Adrenal gland (tissue), 19 donors: ENCODE data around the gene JPH2. TPM values are rescaled to one million over a fixed set of nuclear protein-coding genes. Genes with fewer than 3 reads are reported as not detected.
"Not testable (repeated sequence)": the region's sequence is repeated elsewhere in the genome, so short reads cannot be mapped to it uniquely, and the experiment has no call there.

ENCODE experiments used
- DNase-seq, 7 donors: peaks; one replicate each; pipeline ENCODE4 v3.0.0-alpha.2; 2019 to 2020
- H3K27ac ChIP-seq, 5 donors: fragments of 200-600 bp; sonication (generic) in 4 of 5; 1 replicate in 3 of 5; 2 replicates in 2 of 5; pipeline versions ENCODE4 v1.5.1 to v1.8.0; 2016 to 2020; ENCODE audit warnings: mild to moderate bottlenecking in 1 of 5
- H3K27me3 ChIP-seq: fragments of 200-600 bp; 2 replicates; pipeline ENCODE4 v1.8.0; 2021
- H3K36me3 ChIP-seq, 2 donors: fragments of 200-600 bp; replicated peaks in 1 of 2; 1 replicate in 1 of 2; 2 replicates in 1 of 2; pipeline versions ENCODE4 v1.5.1 to v1.8.0; 2018 to 2022
- H3K4me1 ChIP-seq, 2 donors: fragments of 200-600 bp; replicated peaks in 1 of 2; 1 replicate in 1 of 2; 2 replicates in 1 of 2; pipeline versions ENCODE4 v1.5.1 to v1.8.0; 2018 to 2021
- H3K4me3 ChIP-seq, 4 donors: fragments of 200-600 bp; sonication (generic) in 3 of 4; one replicate each; pipeline ENCODE4 v1.5.1; 2016 to 2018
- H3K9me3 ChIP-seq, 3 donors: fragments of 200-600 bp; sonication (generic) in 1 of 3; replicated peaks in 1 of 3; 1 replicate in 2 of 3; 2 replicates in 1 of 3; pipeline versions ENCODE4 v1.5.1 to v1.8.0; 2016 to 2021
- CTCF ChIP-seq, 6 experiments: fragments of 450-650 bp in 4 of 6; fragments of 200-600 bp in 2 of 6; sonication (generic) in 1 of 6; IDR thresholded peaks; 1 replicate in 5 of 6; 2 replicates in 1 of 6; pipeline versions ENCODE4 v1.5.1 to v1.8.0; 2016 to 2021; ENCODE audit warnings: antibody characterized with exemption in 6 of 6, mild to moderate bottlenecking in 2 of 6, moderate library complexity in 1 of 6
- POLR2A ChIP-seq, 2 donors: fragments of 450-650 bp; IDR thresholded peaks; one replicate each; pipeline ENCODE4 v1.6.1; 2017; ENCODE audit warnings: antibody characterized with exemption in 2 of 2, mild to moderate bottlenecking in 2 of 2, moderate library complexity in 1 of 2
- WGBS, 4 donors: extraction: QIAGEN DNeasy Blood & Tissue Kit in 2 of 4; methylation state at CpG; one replicate each; pipeline versions ENCODE4 v1.1.5 to v1.1.7; 2013 to 2017; 5-methylcytosine and 5-hydroxymethylcytosine counted together
- intact Hi-C, 2 donors: fragments of 100-400 bp; cut with DNase I; formaldehyde crosslinking; loops; one replicate each; pipeline versions ENCODE4 v1.14.1 to v1.15.0; 2022 to 2023
- long read RNA-seq, 10 donors: library from polyadenylated mRNA in 3 of 10; unstranded in 2 of 10; stranded (forward) in 1 of 10; transcript quantifications; one replicate each; pipeline ENCODE4 v2.0.0 and lab custom pipeline, GENCODE V29; 2021 to 2026
- polyA plus RNA-seq, 3 donors: library from polyadenylated mRNA; stranded (reverse); fragments of 200-250 nt in 2 of 3; fragments of 350-450 nt in 1 of 3; fragmentation: Illumina TruSeq in 1 of 3; extraction: RNeasy Lipid Tissue Mini Kit (QIAGEN cat#74804) in 1 of 3; gene quantifications; one replicate each; pipeline ENCODE4 v1.2.3, GENCODE V29; 2013 to 2014
- total RNA-seq, 9 donors: library from RNA; depleted of rRNA in 4 of 9; stranded (reverse); fragments of >200 nt in 4 of 9; fragments of 120-200 nt in 1 of 9; fragmentation: NEBNext Ultra II Directional in 1 of 9; extraction: Animal tissue kit (Norgen Biotek cat#: 25700) in 1 of 9; gene quantifications; one replicate each; pipeline versions ENCODE4 v1.1.0 to v1.2.4, GENCODE V29; 2013 to 2023
- donor health status: healthy with polysubstance abuse.
- donor health status: Bipolar disorder and iron deficiency.
- donor health status: DM: yes; HTN: yes; CAD: no.
- donor health status: DM: no; HTN: no; CAD: no.
- donor health status: DM: no; HTN: no; CAD: no.
- donor health status: DM: yes; HTN: yes; CAD: no.

The JPH2 gene
- total RNA-seq (10 to 100 TPM in 1 of 9 donors, 1 to 10 TPM in 7, under 1 TPM in 1; 0.91 to 13.0 (median 4.4) TPM), polyA plus RNA-seq (1 to 10 TPM in 2 of 3 donors, under 1 TPM in 1; 0.59 to 2.8 (median 2.6) TPM)
- long read RNA-seq, donor 1, result 0 reads
- long read RNA-seq, donor 2, result 0 reads
- long read RNA-seq, donor 3, result 0 reads
- long read RNA-seq, donor 4, result 0 reads
- long read RNA-seq, donor 5, full-length matches to known transcripts, result 11 of 18 reads
- long read RNA-seq, donor 5, partial matches to known transcripts, result 4 of 18 reads
- long read RNA-seq, donor 5, other reads (novel, unspliced or antisense), result 3 of 18 reads
- long read RNA-seq, donor 6, partial matches to known transcripts, result 0 of 2 reads
- long read RNA-seq, donor 6, other reads (novel, unspliced or antisense), result 2 of 2 reads
- long read RNA-seq, donor 7, result 0 reads
- long read RNA-seq, donor 8, result 0 reads
- long read RNA-seq, donor 9, result 0 reads
- long read RNA-seq, donor 10, result 0 reads

DNA sequence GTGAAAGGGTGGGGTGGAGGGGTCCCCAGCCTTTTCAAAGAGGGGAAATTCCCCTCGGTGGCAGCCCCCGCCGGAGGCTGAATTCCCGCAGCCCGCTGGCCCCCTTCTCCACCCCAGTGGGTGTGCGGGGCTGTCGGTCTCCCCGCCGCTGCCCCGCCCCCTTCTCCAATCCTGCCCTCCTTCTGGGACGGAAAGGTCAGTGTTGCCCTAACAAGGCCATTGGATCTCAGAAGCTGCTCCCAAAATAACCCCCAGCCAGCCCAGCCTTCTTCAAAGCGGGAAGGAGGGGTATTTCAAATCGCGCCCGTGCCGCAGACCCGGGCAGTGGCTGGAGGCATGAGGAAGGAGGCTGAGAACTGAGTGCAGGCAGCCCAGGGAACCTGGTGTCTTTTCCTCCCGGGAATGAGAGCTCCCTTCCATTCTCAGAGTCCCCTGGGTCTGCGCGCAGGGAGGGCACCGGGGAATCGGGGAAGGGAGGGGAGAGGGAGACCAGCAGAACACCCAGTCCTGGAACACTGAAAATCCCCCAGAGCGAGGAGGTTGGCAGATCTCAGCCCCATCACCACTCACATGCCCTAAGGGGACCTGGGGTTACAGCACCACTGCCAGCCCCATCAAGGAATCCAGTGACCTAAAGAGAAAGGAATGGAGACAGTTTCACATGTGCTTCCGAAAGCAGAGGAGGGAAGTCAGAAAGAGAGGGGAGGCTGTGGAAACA, at the start of gene JPH2:
JPH2 (minus strand) TSS at position 135 of the 718 bp plus-strand sequence. CDS start 483 bp downstream, outside the sequence.
- DNase-seq, result peak; percentile 36 to 77 (median 57)
- 0 to 3% (median 1%) methylated on average over 5 to 24 of the region's 24 CpGs for whole genome bisulfite sequencing, 4 donors
- H3K36me3 ChIP-seq, result no peaks in the 10 kb centered on the region
- H3K4me3 ChIP-seq, result peak within 1 kb of the TSS in 3 of 4 donors; percentile 15 to 61 (median 38)
- H3K4me1 ChIP-seq, result peaks cover 9 to 10% of the 10 kb centered on the region in 2 donors
- intact Hi-C loops, result no loop called here
- no peaks in the 10 kb centered on the region for H3K27me3 ChIP-seq
- peak within 1 kb of the TSS in 3 of 5 donors; percentile 15 to 67 (median 25) for H3K27ac ChIP-seq
- no peaks in the 10 kb centered on the region for H3K9me3 ChIP-seq
- TF ChIP-seq POLR2A (IDR thresholded peaks at IDR 0.05), result peak in 1 of 2 donors; percentile 8
- TF ChIP-seq CTCF (IDR thresholded peaks at IDR 0.05), result no peak

DNA sequence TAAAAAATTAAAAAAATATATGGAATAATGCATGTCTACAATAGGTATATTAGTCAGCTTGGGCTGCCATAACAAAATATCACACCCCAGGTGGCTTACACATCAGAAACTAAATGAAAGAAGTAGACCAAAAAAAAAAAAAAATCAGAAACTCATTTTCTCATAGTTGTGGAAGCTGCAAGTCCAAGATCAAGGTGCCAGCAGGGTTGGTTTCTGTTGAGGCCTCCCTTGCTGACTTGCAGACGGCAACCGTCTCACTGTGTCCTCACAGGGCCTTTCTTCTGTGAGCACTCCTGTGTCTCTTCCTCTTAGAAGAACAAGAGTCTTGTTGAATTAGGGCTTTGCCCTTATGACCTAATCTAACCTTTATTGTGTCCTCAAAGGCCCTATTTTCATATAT, 48.7 kb upstream of the JPH2 start:
- Histone ChIP-seq H3K27ac (no peak overlapping the region), H3K36me3 (no peaks in the 10 kb centered on the region), H3K4me3 (no peak overlapping the region), H3K9me3 (no peaks in the 10 kb centered on the region), H3K27me3 (no peaks in the 10 kb centered on the region), H3K4me1 (no peaks in the 10 kb centered on the region)
- TF ChIP-seq POLR2A (IDR thresholded peaks at IDR 0.05), result no peak
- WGBS, 4 donors, result 93 to 100% (median 97%) methylated on average over 2 of the region's 2 CpGs
- DNase-seq, result no peak
- intact Hi-C loops, result no loop called here

- no peaks in the 10 kb centered on the region for H3K36me3 ChIP-seq
- WGBS, 4 donors, result 90 to 93% (median 91%) methylated on average over 14 of the region's 14 CpGs
- intact Hi-C loops, result no loop called here
- no peak overlapping the region for H3K4me3 ChIP-seq
- TF ChIP-seq CTCF (IDR thresholded peaks at IDR 0.05) (no peak), POLR2A (IDR thresholded peaks at IDR 0.05) (no peak)
- H3K27me3 ChIP-seq, result no peaks in the 10 kb centered on the region
- no peaks in the 10 kb centered on the region for H3K9me3 ChIP-seq
- DNase-seq, result no peak
- H3K27ac ChIP-seq, result no peak overlapping the region
- H3K4me1 ChIP-seq, result no peaks in the 10 kb centered on the region
Observed at GRCh38 chr20:44234566-44235317, 47.8 kb upstream of the JPH2 start.

DNA sequence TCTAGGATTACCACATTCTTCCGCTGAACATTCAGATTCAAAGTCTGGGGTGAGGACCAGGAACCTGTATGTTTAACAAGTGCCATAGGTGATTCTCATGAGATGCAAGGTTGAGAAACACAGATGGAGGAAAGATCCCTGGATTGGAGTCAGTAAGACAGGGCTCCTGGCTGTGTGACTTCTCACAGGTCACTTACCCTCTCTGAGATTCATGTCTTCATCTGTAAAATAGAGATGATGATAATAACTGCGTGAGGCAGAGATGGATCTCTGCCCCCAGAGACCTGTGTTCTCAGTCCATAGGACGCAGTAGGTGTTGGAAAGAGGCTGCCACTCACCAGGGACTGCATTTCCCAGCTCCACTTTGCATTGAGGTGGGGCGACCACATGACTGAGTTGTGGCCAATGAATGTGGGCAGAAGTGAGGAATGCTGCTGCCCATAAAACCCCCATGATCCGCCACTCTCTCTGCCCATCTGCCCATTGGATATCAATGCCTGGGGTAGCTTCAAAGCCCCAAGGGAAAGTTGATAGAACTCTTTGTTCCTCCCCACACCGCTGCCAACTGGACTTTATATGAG, 46.5 kb upstream of the JPH2 start:
- no peak overlapping the region for H3K4me3 ChIP-seq
- DNase-seq, result no peak
- H3K9me3 ChIP-seq, result no peaks in the 10 kb centered on the region
- WGBS, 4 donors, result 91 to 93% (median 91%) methylated on average over 6 of the region's 6 CpGs
- H3K27me3 ChIP-seq, result no peaks in the 10 kb centered on the region
- no peaks in the 10 kb centered on the region for H3K4me1 ChIP-seq
- TF ChIP-seq CTCF (IDR thresholded peaks at IDR 0.05) (no peak), POLR2A (IDR thresholded peaks at IDR 0.05) (no peak)
- H3K36me3 ChIP-seq, result no peaks in the 10 kb centered on the region
- H3K27ac ChIP-seq, result no peak overlapping the region
- intact Hi-C loops, result no loop called here

DNA sequence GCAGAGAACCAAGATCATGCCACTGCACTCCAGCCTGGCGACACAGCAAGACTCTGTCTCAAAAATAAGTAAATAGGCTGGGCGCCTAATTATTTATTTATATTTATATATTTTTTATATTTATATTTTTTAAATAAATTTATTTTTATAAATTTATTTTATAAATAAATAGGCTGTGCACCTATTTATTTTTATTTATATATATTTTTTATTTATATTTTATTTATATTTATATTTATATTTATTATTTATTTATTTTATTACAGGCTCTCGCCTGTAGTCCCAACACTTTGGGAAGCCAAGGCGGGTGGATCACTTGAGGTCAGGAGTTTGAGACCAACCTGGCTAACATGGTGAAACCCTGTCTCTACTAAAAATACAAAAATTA, 45.5 kb upstream of the JPH2 start:
- DNase-seq, intact Hi-C loops: not testable (repeated sequence)
- 89 to 97% (median 94%) methylated on average over 4 of the region's 4 CpGs for WGBS, 4 donors

More for the DNA sequence above, 45.5 kb upstream of the JPH2 start:
- not testable (repeated sequence) for H3K4me3 ChIP-seq, H3K27me3 ChIP-seq, H3K9me3 ChIP-seq, H3K36me3 ChIP-seq, H3K27ac ChIP-seq, H3K4me1 ChIP-seq
